PC-3 (cell line): Measurements from ENCODE around the gene NLGN1. TPM values are rescaled to one million over a fixed set of nuclear protein-coding genes. Genes with fewer than 3 reads are reported as not detected.

Experiments used
- ATAC-seq: fragments of 200-7000 bp; cut with Tn5 transposase; 2 replicates; pipeline ENCODE4 v1.9.1; 2020; ENCODE audit warnings: mild to moderate bottlenecking, moderate library complexity
- BruUV-seq: library from RNA; stranded (reverse); fragments of 400-500 nt; replicated peaks from 2 replicates; lab custom pipeline; 2021; lab: Mats Ljungman, UMichigan
- CTCF ChIA-PET: fragments of 300-600 bp; sonication (Branson Sonifier 250); formaldehyde crosslinking; loops from one replicate; lab custom pipeline; 2022; ENCODE audit warnings: antibody characterized with exemption; lab: Charles Lee
- POLR2A ChIA-PET: fragments of 300-600 bp; sonication (Branson Sonifier 250); formaldehyde crosslinking; loops from one replicate; lab custom pipeline; 2022; ENCODE audit warnings: antibody characterized with exemption; ENCODE audit not compliant: unreplicated experiment; lab: Charles Lee
- DNase-seq: peaks from one replicate; pipeline ENCODE4 v3.0.0-alpha.2; 2015
- H2AFZ ChIP-seq: fragments of 300-600 bp; sonication (generic); 2 replicates; pipeline ENCODE4 v1.6.0; 2016; ENCODE audit warnings: antibody characterized with exemption, low read length
- H3F3A ChIP-seq: fragments of 300-600 bp; sonication (generic); one replicate; pipeline ENCODE4 v1.6.0; 2017; ENCODE audit warnings: antibody characterized with exemption, low read length, control low read depth, mild to moderate bottlenecking; ENCODE audit not compliant: unreplicated experiment
- H3K27ac ChIP-seq: fragments of 300-600 bp; sonication (generic); 2 replicates; pipeline ENCODE4 v1.5.1; 2016; ENCODE audit warnings: mild to moderate bottlenecking, low read length
- H3K27me3 ChIP-seq: fragments of 300-600 bp; sonication (generic); 2 replicates; pipeline ENCODE4 v1.6.1; 2016; ENCODE audit warnings: low read length, mixed read lengths
- H3K36me3 ChIP-seq: fragments of 300-600 bp; sonication (generic); 2 replicates; pipeline ENCODE4 v1.6.1; 2016; ENCODE audit warnings: low read depth, mixed run types, low read length, mixed read lengths
- H3K4me1 ChIP-seq: fragments of 300-600 bp; sonication (generic); 2 replicates; pipeline ENCODE4 v1.5.1; 2016; ENCODE audit warnings: low read length; ENCODE audit not compliant: insufficient read depth
- H3K4me2 ChIP-seq: fragments of 300-600 bp; sonication (generic); 2 replicates; pipeline ENCODE4 v1.6.0; 2016; ENCODE audit warnings: low read length
- H3K4me3 ChIP-seq: fragments of 300-600 bp; sonication (generic); 2 replicates; pipeline ENCODE4 v1.5.1; 2016; ENCODE audit warnings: mild to moderate bottlenecking, low read length, mixed read lengths
- H3K79me2 ChIP-seq: fragments of 300-600 bp; sonication (generic); 2 replicates; pipeline ENCODE4 v1.6.1; 2017; ENCODE audit warnings: low read length, mixed read lengths
- H3K9ac ChIP-seq: fragments of 300-600 bp; sonication (generic); 2 replicates; pipeline ENCODE4 v1.6.0; 2016; ENCODE audit warnings: mild to moderate bottlenecking, low read length
- H3K9me2 ChIP-seq: fragments of 300-600 bp; sonication (generic); replicated peaks from 2 replicates; pipeline ENCODE4 v1.6.1; 2016; ENCODE audit warnings: mixed run types, low read length, mixed read lengths
- H3K9me3 ChIP-seq: fragments of 300-600 bp; sonication (generic); 2 replicates; pipeline ENCODE4 v1.6.1; 2016; ENCODE audit warnings: low read length, mixed read lengths
- H4K20me1 ChIP-seq: fragments of 300-600 bp; sonication (generic); 2 replicates; pipeline ENCODE4 v1.6.1; 2016; ENCODE audit warnings: low read length, mixed read lengths
- CTCF ChIP-seq: fragments of 300-600 bp; sonication (generic); conservative IDR thresholded peaks from 2 replicates; pipeline ENCODE4 v1.5.1; 2017; ENCODE audit warnings: antibody characterized with exemption, low read depth, mild to moderate bottlenecking, low read length
- EZH2 ChIP-seq: fragments of 300-600 bp; sonication (generic); IDR thresholded peaks from one replicate; pipeline ENCODE4 v1.6.1; 2017; ENCODE audit warnings: antibody characterized with exemption, mild to moderate bottlenecking, low read length; ENCODE audit not compliant: unreplicated experiment
- EZH2phosphoT487 ChIP-seq: fragments of 300-600 bp; sonication (generic); IDR thresholded peaks from 2 replicates; pipeline ENCODE4 v1.6.1; 2018; ENCODE audit warnings: mild to moderate bottlenecking, antibody characterized with exemption, low read length, borderline replicate concordance
- intact Hi-C: fragments of 100-400 bp; cut with micrococcal nuclease; formaldehyde crosslinking; loops from 2 replicates; pipeline ENCODE4 v1.9.0; 2023
- total RNA-seq: library from RNA; depleted of rRNA; stranded (reverse); fragments of >200 nt; gene quantifications from 2 replicates; pipeline ENCODE4 v1.2.3, GENCODE V29; 2014

Gene NLGN1
- total RNA-seq, 1 experiment from 2014 or later: 0.77 TPM

GRCh38 chr3:173875790-173876189 lies 478.2 kb downstream of the NLGN1 start:
- TF ChIP-seq CTCF (no peak), EZH2 (no peak), EZH2phosphoT487 (no peak)
- H3K79me2 ChIP-seq: no peaks in the 10 kb centered on the region
- no peak for DNase-seq
- H3K9me3 ChIP-seq: no peaks in the 10 kb centered on the region
- CTCF ChIA-PET: no interaction called here
- no peaks in the 10 kb centered on the region for H3K36me3 ChIP-seq
- H3F3A ChIP-seq: no peaks in the 10 kb centered on the region
- POLR2A ChIA-PET: no interaction called here
- H3K4me2 ChIP-seq: no peak overlapping the region
- H2AFZ ChIP-seq: no peak overlapping the region
- H3K9ac ChIP-seq: no peak overlapping the region
- no peaks in the 10 kb centered on the region for H4K20me1 ChIP-seq
- H3K9me2 ChIP-seq: no peaks in the 10 kb centered on the region
- H3K4me1 ChIP-seq: no peaks in the 10 kb centered on the region
- BruUV-seq: no TSS peak
- no peaks in the 10 kb centered on the region for H3K27me3 ChIP-seq
- no peak for ATAC-seq
- H3K4me3 ChIP-seq: no peak overlapping the region
- no peak overlapping the region for H3K27ac ChIP-seq
- intact Hi-C loops: no loop called here

DNA sequence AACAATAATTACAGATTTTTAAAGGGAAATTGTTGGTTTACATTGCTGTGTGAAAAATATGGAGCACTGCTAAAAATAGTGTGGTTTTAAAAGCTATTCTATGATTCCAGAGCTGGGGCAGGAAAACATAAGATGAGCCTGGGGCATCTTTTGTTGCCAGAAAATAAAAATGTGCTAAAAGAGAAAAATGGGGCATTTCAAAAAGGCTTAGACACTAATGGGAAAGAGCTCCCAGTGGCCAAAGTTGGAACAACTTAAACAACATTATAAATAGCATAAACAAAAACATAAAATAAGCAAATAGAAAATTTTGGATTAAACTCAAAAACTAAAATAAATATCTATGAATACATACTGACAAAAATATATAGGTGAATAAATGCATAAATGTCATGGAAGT lies 478.9 kb downstream of the NLGN1 start:
- ChIA-PET CTCF (no interaction called here), POLR2A (no interaction called here)
- ATAC-seq: no peak
- H4K20me1 ChIP-seq: no peaks in the 10 kb centered on the region
- no peak overlapping the region for H2AFZ ChIP-seq
- no peaks in the 10 kb centered on the region for H3K27me3 ChIP-seq
- no peak overlapping the region for H3K4me3 ChIP-seq
- no peak overlapping the region for H3K9ac ChIP-seq
- no peak overlapping the region for H3K27ac ChIP-seq
- H3K9me3 ChIP-seq: no peaks in the 10 kb centered on the region
- no peaks in the 10 kb centered on the region for H3K9me2 ChIP-seq
- no TSS peak for BruUV-seq
- no peak for DNase-seq
- H3K4me2 ChIP-seq: no peak overlapping the region
- TF ChIP-seq EZH2 (no peak), CTCF (peak; percentile 51; the same call in 1 of the 2 replicates), EZH2phosphoT487 (no peak)
- intact Hi-C loops: no loop called here
- H3F3A ChIP-seq: no peaks in the 10 kb centered on the region
- H3K4me1 ChIP-seq: no peaks in the 10 kb centered on the region
- no peaks in the 10 kb centered on the region for H3K36me3 ChIP-seq
- H3K79me2 ChIP-seq: no peaks in the 10 kb centered on the region

DNA sequence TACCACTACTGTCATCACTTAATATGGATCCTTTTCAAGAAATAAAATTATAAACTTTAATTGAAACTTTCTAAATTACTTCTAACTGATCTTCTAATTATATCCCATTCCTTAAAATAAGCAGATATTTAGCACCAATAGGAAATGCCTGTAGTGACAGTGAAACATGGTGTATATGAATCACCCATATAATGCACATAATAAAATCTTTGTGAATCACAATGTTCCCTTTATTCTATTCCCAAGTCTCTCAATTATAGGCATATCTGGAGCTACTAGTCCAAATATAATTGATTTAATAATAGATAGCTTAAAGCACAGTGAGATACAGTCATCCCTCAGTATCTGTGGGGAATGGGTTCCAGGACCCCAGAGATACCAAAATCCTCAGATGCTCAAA lies 490.3 kb downstream of the NLGN1 start:
- Histone ChIP-seq H3K9me2 (no peaks in the 10 kb centered on the region), H3K9ac (no peak overlapping the region), H3K4me3 (no peak overlapping the region), H2AFZ (no peak overlapping the region), H3K4me2 (no peak overlapping the region), H4K20me1 (no peaks in the 10 kb centered on the region), H3K27me3 (no peaks in the 10 kb centered on the region), H3K9me3 (no peaks in the 10 kb centered on the region), H3K36me3 (no peaks in the 10 kb centered on the region), H3K27ac (no peak overlapping the region), H3F3A (no peaks in the 10 kb centered on the region), H3K4me1 (peaks cover 33% of the 10 kb centered on the region), H3K79me2 (no peaks in the 10 kb centered on the region)
- TF ChIP-seq EZH2phosphoT487: no peak
- TF ChIP-seq CTCF: no peak
- no peak for TF ChIP-seq EZH2
- ChIA-PET CTCF (no interaction called here), POLR2A (no interaction called here)
- DNase-seq (peak; percentile 26), ATAC-seq (peak; percentile 58)
- intact Hi-C loops: loop anchor here (10.0 kb wide), 1 partner anchor 303 kb away; no protein-coding TSS in a partner anchor
- BruUV-seq: no TSS peak
